Transverse colon (tissue), 4 donors: ENCODE measurements around the gene FXYD3. TPM values are rescaled to one million over a fixed set of nuclear protein-coding genes. Genes with fewer than 3 reads are reported as not detected.
A peak's percentile ranks its signal among the peaks of the same experiment; 100 is the strongest.

Source experiments
- DNase-seq: peaks from one replicate; pipeline ENCODE4 v3.0.0-alpha.2; 2019
- H3K27ac ChIP-seq, 4 donors: fragments of 200-600 bp; sonication (generic); 2 replicates each; pipeline ENCODE4 v1.5.1; 2016 to 2018; ENCODE audit warnings: inconsistent platforms in 4 of 4
- H3K27me3 ChIP-seq: fragments of 200-600 bp; sonication (generic); 2 replicates; pipeline ENCODE4 v1.5.1; 2017; ENCODE audit warnings: inconsistent platforms
- H3K36me3 ChIP-seq, 4 donors: fragments of 200-600 bp; sonication (generic); 2 replicates each; pipeline ENCODE4 v1.5.1; 2017 to 2019; ENCODE audit warnings: inconsistent platforms in 4 of 4
- H3K4me1 ChIP-seq, 4 donors: fragments of 200-600 bp; sonication (generic); 2 replicates each; pipeline ENCODE4 v1.5.1; 2017 to 2020; ENCODE audit warnings: inconsistent platforms in 4 of 4
- H3K4me3 ChIP-seq, 4 donors: fragments of 200-600 bp; sonication (generic); 1 replicate in 1 of 4; 2 replicates in 3 of 4; pipeline versions ENCODE4 v1.5.1 to v1.6.1; 2017 to 2019; ENCODE audit warnings: inconsistent platforms in 4 of 4
- H3K9me3 ChIP-seq, 2 donors: fragments of 200-600 bp; sonication (generic); 2 replicates each; pipeline ENCODE4 v1.5.1; 2017 to 2019; ENCODE audit warnings: inconsistent platforms in 2 of 2
- CTCF ChIP-seq, 5 experiments: fragments of 200-600 bp in 3 of 5; fragments of 450-650 bp in 2 of 5; sonication (generic) in 3 of 5; IDR thresholded peaks; 1 replicate in 2 of 5; 2 replicates in 3 of 5; pipeline ENCODE4 v1.5.1; 2016 to 2017; ENCODE audit warnings: antibody characterized with exemption in 5 of 5, inconsistent platforms in 3 of 5, mild to moderate bottlenecking in 2 of 5, moderate library complexity in 1 of 5
- EP300 ChIP-seq: sonication (generic); formaldehyde crosslinking; IDR thresholded peaks from one replicate; pipeline ENCODE4 v1.6.1; 2017; ENCODE audit warnings: antibody characterized with exemption, low read depth
- POLR2A ChIP-seq: fragments of 450-650 bp; IDR thresholded peaks from one replicate; pipeline ENCODE4 v1.6.1; 2016; ENCODE audit warnings: antibody characterized with exemption, mild to moderate bottlenecking, moderate library complexity
- POLR2AphosphoS5 ChIP-seq, 3 donors: sonication (generic); formaldehyde crosslinking; IDR thresholded peaks; one replicate each; pipeline ENCODE4 v1.6.1; 2016; ENCODE audit warnings: antibody characterized with exemption in 3 of 3
- WGBS, 2 donors: methylation state at CpG; one replicate each; pipeline ENCODE4 v1.1.5; 2018; ENCODE audit warnings: low coverage in 1 of 2; 5-methylcytosine and 5-hydroxymethylcytosine counted together
- in situ Hi-C, 4 donors: fragments of 200-750 bp; cut with MboI; loops; one replicate each; pipeline versions ENCODE4 v1.15.0 to v1.15.1; 2017; ENCODE audit warnings: low sequenced_read_pairs in 3 of 4, low pct_ligation_motif_present in 1 of 4, low pct_unique_long_range_greater_than_20kb in 1 of 4
- intact Hi-C: fragments of 100-400 bp; cut with DNase I; formaldehyde crosslinking; loops from one replicate; pipeline ENCODE4 v1.15.1; 2023; ENCODE audit warnings: low total_unique reads
- total RNA-seq, 4 donors: library from RNA; depleted of rRNA; stranded (reverse); fragments of >200 nt; gene quantifications; one replicate each; pipeline ENCODE4 v1.1.0, GENCODE V29; 2016

Gene FXYD3
- total RNA-seq, 4 donors from 2014 or later: 1,678 to 4,641 (median 3,622) TPM

GRCh38 chr19:35135389-35135909, 19.8 kb downstream of the FXYD3 start:
- DNase-seq: peak; percentile 88
- in situ Hi-C loops (no loop called here), intact Hi-C loops (no loop called here)
- Histone ChIP-seq H3K9me3 (no peaks in the 10 kb centered on the region), H3K27ac (peak overlapping the region; percentile 55 to 91 (median 76)), H3K36me3 (no peaks in the 10 kb centered on the region), H3K27me3 (no peaks in the 10 kb centered on the region), H3K4me1 (peaks cover 23 to 54% (median 35%) of the 10 kb centered on the region in 4 donors), H3K4me3 (peak overlapping the region in 1 of 4 donors; percentile 15)
- TF ChIP-seq POLR2A (no peak), EP300 (peak; percentile 34), POLR2AphosphoS5 (IDR thresholded peaks at IDR 0.05) (peak in 1 of 3 donors; percentile 25), CTCF (IDR thresholded peaks at IDR 0.05) (peak; percentile 86 to 98 (median 91))
- WGBS, 2 donors: 0% methylated on average over 7 of the region's 7 CpGs; no CpG with 5 or more reads in 1 of the 2 donors

- H3K27me3 ChIP-seq: no peaks in the 10 kb centered on the region
- H3K9me3 ChIP-seq: no peaks in the 10 kb centered on the region
- no peak overlapping the region for H3K4me3 ChIP-seq
- no peak for TF ChIP-seq POLR2A
- no peak for TF ChIP-seq POLR2AphosphoS5 (IDR thresholded peaks at IDR 0.05)
- TF ChIP-seq CTCF (IDR thresholded peaks at IDR 0.05): no peak
- TF ChIP-seq EP300: no peak
- intact Hi-C loops (no loop called here), in situ Hi-C loops (no loop called here)
- 74% methylated on average over 11 of the region's 11 CpGs; no CpG with 5 or more reads in 1 of the 2 donors for WGBS, 2 donors
- peak overlapping the region; percentile 19 to 91 (median 76) for H3K27ac ChIP-seq
- H3K4me1 ChIP-seq: peaks cover 21 to 54% (median 32%) of the 10 kb centered on the region in 4 donors
- H3K36me3 ChIP-seq: no peaks in the 10 kb centered on the region
- no peak for DNase-seq
Measured at GRCh38 chr19:35136231-35136630, 20.6 kb downstream of the FXYD3 start.

GRCh38 chr19:35136977-35137702, 21.5 kb downstream of the FXYD3 start:
- H3K27me3 ChIP-seq: peaks cover 4% of the 10 kb centered on the region
- no peaks in the 10 kb centered on the region for H3K9me3 ChIP-seq
- H3K36me3 ChIP-seq: no peaks in the 10 kb centered on the region
- peak overlapping the region in 3 of 4 donors; percentile 73 to 91 (median 79) for H3K27ac ChIP-seq
- intact Hi-C loops: no loop called here
- no peak overlapping the region for H3K4me3 ChIP-seq
- DNase-seq: no peak
- in situ Hi-C loops: no loop called here
- WGBS, 2 donors: 44 to 52% methylated on average over 1 to 9 of the region's 9 CpGs
- no peak for TF ChIP-seq EP300
- TF ChIP-seq POLR2A: no peak
- TF ChIP-seq CTCF (IDR thresholded peaks at IDR 0.05): no peak
- no peak for TF ChIP-seq POLR2AphosphoS5 (IDR thresholded peaks at IDR 0.05)
- H3K4me1 ChIP-seq: peaks cover 16 to 58% (median 32%) of the 10 kb centered on the region in 4 donors

GRCh38 chr19:35138305-35138892, 22.8 kb downstream of the FXYD3 start, which contains the start of gene FXYD1:
Gene FXYD1, plus strand, starts transcription at chr19:35138824. Its CDS starts 1,256 bp downstream, at chr19:35140080.
- peak within 1 kb of the TSS; percentile 72 to 91 (median 78) for H3K27ac ChIP-seq
- no peak for TF ChIP-seq EP300
- TF ChIP-seq POLR2AphosphoS5 (IDR thresholded peaks at IDR 0.05): peak in 1 of 3 donors; percentile 26
- no peaks in the 10 kb centered on the region for H3K9me3 ChIP-seq
- peak within 1 kb of the TSS; percentile 17 to 45 (median 21) for H3K4me3 ChIP-seq
- 64% methylated on average over 12 of the region's 18 CpGs; no CpG with 5 or more reads in 1 of the 2 donors for WGBS, 2 donors
- peaks cover 15% of the 10 kb centered on the region for H3K27me3 ChIP-seq
- in situ Hi-C loops: no loop called here
- no peak for DNase-seq
- intact Hi-C loops: no loop called here
- no peaks in the 10 kb centered on the region for H3K36me3 ChIP-seq
- peaks cover 19 to 69% (median 44%) of the 10 kb centered on the region in 4 donors for H3K4me1 ChIP-seq
